HG03457 (cell line): ENCODE measurements around the gene BRF1.

Experiments used
- ATAC-seq: cut with Tn5 transposase; IDR thresholded peaks from one replicate; pipeline ENCODE4 v1.9.1; 2021; ENCODE audit warnings: moderate number of reproducible peaks; ENCODE audit not compliant: unreplicated experiment

BRF1 gene

GRCh38 chr14:105178868-105179140 is 122.0 kb downstream of the BRF1 start:
- ATAC-seq, result no peak

- ATAC-seq, result no peak
Observed at GRCh38 chr14:105178069-105178867, 122.5 kb downstream of the BRF1 start.

- ATAC-seq, result no peak
Observed at GRCh38 chr14:105177082-105177481, 123.7 kb downstream of the BRF1 start.

- no peak for ATAC-seq
Observed at GRCh38 chr14:105176513-105176912, 124.3 kb downstream of the BRF1 start.

GRCh38 chr14:105173901-105174894 is 126.6 kb downstream of the BRF1 start:
- no peak for ATAC-seq

DNA sequence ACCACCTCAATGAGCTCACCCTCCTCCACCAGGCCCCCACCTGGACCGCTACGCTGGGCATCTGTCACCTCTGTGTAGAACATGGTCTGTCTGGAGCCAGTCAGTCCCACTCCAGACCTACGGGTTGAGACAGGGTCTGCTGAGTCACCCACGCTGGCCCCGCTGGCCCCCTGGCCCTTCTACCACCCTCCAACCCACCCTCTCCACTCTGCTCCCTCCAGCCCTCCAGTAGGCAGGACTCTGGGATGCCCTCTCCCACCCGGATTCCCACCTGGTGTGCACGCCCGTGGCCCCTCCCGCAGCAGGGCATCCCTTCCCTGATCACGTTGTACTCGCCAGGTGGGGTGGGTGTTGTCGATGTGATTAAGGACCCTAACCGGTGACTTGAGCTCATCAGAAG is 127.7 kb downstream of the BRF1 start:
- ATAC-seq, result no peak

DNA sequence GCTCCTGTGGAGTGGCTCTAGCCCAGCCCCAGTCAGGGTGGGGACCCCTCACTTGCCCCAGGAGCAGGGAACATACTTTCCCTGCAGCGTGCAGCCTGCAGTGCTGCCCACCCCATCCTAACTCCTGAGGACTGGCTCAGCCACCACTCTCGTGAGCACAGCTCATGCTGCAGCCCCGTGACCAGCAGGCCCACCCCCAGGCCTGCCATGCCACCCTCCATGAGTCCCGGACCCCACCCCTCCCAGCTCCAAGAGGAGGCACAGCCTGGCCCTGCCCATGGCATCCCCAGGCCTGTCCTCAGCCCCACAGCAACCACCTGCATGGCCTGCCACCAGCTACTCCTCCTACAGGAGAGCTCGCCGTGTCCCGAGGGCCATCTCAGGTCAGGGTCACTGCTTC is 128.3 kb downstream of the BRF1 start:
- no peak for ATAC-seq

DNA sequence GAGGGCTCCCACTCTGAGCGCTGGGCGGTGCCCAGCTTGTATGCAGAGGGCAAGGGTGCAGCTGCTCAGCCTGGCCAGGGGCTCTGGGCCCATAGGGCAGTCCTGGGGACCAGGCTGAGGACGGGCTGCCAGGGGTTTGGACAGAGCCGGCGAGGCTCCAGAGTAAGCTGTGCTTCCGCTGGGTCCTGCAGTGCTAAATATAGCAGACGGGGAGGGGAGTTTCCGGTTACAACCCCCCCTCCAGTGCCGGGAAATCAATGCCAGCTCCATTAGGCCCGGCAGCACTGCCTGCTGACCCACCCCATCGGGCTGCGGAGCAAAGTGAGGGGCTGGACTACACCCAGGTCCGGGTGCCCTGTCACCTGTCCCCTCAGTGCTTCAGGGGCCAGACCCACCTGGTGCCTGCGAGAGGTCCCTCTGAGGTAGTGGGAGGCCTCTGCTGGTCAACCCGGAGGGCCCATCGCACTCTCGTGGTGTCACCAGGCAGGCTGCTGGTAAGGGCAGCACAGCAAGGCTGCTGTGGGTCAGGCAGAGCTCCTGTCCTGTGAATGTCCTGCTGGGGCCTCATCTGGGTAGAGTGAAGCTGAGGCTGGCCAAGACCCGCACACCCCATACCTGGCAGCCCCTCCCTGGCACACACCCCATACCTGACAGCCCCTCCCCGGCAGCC is 129.7 kb downstream of the BRF1 start:
- no peak for ATAC-seq

DNA sequence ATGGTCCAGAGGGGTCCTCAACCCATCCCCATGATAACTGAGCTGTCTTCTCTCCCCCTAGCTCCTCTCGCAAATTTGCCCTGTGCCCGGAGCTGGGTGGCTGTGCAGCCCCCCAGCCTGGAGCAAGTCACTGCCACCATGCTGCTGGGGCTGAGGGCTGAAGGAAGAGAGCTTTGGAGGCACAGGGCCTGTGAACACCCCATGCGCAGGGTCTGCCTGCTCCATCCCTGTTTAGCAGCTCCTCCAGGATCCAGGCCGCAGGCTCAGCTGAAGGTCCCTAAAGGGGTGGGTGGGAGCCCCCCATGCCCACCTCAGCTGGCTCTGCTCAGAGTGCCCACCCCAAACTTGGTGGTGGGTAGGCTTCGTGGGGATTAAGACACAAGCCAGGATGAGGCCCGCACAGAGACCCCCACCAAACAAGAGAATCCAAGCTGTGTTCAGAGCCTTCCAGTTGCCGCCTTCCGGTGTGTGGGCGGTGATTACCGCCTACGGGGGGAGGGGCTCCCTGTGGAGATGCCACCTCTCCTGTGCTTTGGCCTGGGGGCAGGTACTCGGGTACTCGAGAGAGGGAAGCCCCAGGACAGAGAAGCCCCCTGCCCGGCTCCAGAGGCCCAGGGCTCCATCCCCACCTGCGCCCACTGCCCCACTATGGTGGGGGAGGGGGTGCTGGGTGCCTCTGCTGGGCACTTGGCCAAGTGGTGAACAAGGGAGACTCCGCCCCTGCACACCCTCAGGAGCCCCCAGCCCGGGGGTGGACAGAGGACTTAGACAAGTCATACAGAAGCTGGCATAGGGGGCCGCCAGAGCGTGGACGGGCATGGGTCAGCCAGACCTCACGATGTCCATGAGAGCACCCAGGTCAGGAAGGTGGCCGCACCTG is 130.8 kb downstream of the BRF1 start:
- no peak for ATAC-seq

DNA sequence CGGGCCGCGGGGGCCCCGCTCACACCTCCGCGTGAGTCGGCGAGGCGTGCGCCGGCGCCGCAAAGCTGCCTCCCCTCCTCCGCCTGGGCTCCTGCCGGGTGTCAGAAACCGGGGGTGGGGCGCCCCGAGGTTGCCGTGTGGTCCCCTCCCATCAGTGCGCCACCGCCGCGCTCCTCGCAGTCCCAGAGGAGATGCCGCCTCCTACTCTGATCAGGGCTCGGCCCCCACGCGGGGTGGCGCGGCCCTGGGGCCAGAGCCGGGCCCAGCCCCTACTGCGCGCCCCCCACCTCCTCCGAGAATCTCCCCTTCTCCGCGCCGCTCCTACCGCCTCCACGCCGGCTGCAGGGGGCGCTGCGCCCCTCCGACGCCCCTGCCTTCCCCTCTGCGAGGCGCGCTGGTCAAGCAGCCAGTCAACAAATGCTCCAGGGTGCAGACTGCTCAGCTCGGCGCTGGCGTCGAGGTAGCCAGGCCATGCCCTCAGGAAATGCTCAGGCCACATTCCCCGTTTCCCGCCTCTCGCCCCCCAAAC is 131.8 kb downstream of the BRF1 start:
- ATAC-seq, result no peak

DNA sequence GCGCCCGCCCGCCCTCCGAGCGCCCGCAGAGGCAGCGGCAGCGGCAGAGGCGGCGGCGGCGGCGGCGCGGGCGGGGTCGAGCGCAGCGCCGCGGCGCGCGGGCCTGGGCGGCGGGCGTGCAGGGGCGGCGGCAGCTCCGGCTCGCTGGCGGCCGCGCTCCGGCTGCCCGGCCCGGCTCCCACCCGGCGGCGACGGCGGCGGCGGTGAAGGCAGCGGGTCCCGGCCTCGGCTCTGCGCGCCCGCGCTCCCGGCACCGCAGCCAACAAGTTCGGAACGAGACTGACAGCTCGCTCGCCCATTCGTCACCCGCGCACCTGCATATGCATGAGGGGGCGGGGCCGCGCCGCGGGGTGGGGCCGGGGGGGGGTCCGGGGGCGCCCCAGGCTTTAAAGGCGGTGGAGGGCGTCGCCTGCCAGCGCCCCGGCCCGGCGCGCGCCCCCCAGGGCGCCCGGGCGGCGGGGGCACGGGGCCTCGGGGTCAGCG is 132.3 kb downstream of the BRF1 start, which contains the start of gene JAG2:
JAG2 (minus strand) TSS at position 281 of the 483 bp plus-strand sequence. CDS start 356 bp downstream, outside the sequence.
- no peak for ATAC-seq

- no peak for ATAC-seq
Observed at GRCh38 chr14:105168093-105168420, 132.7 kb downstream of the BRF1 start.

DNA sequence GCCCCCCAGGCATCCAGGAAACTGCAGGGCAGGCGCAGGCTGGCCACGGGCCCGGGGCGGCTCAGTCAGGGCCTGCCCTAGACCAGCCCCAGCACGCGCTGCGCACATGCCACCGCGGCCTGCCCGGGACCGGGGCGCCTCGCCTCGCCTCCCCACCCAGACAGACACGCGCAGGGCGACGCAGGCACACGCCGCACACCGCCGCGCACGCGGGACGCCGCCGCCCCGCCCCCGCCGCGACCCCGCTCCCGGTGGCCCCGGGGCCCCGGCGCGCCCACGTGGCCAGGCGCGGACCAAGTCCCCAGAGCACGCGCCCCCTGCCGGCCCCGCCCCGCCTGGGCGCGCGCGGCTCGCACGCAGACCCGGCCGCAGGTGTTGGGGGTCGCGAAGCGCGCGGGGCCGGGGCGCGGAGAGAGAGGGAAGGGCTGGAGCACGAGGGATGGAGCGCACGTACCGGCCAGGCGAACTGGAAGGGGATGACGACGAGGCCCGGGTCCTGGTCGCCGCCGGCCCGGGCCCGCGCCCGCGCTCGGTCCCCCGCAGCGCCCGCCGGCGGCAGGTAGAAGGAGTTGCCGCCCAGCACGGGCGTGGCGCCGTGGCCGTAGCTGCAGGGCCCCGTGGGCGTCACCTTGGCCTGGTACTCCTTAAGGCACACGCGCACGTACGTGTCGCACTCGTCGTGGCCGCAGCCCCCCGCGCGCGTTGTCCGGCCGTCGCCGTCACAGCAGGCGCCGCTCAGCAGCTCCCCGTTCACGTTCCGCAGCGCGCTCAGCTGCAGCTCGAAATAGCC is 133.3 kb downstream of the BRF1 start:
- ATAC-seq, result no peak

DNA sequence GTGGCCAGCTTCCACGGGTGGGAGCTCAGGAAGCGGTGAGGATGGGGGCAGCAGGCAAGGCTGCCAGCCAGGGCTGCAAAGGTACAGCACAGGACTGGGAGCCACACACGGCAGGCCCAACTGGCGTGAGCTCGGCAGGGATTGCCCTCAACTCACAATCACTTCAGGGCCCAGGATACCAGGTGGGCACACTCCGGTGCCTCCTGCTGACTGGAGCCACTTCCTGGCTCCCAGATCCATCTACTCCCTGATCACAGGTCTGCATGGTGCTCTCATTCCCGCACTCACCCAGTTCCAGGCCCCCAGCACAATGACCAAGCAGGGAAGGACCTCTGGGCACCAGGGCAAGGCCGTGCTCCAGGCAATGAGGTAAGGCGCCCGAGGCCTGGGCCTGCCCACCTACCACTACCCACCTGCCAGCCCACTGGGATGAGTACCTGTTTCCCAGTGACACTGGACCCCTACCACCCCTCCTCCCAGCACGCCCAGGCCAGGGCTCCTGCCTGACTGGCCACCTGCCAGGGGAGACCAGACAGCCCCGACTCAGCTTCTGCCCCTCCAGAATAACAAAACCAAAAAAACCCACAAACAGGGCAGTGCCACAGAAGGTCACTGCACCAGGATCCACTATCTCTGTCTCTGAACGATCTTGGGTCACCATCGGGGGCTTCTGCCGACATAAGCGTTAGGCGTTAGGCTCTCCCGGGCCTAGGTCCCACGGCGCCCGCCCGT is 134.1 kb downstream of the BRF1 start:
- ATAC-seq, result no peak

DNA sequence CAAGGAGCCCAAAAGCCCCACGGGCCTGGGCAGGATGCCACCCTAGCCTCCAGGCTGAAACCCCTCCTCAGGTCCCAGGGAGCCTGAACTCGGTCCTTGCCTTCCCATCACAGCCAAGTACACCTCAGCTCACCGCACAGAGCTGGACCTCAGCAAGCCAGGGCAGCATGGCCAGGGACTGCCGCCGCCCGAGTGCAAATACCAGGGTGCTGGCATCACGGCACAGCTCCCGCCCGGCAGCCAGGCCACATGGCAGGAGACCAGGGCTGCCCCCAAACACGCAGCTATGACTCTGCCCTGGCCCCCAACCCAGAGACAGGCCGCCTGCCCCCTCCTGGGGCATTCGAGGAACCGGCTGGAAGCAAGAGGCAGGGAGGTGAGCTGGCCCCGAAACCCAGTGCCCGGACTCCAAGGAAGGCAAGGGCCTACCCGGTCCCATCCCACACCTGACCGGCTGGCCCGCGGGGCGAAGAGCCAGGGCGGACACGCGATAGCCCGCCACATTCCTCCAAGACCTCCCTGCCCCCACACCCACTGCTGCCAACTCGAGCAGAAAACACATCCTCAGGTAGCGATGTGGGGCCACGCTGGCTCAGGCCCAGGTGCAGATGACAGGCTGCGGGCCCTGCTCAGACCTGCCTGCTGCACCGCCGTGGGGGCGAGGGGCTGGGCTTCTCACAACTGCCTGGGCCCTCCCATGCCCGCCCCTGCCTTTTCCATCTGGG is 134.9 kb downstream of the BRF1 start:
- ATAC-seq, result no peak

- ATAC-seq, result no peak
Observed at GRCh38 chr14:105165134-105165704, 135.6 kb downstream of the BRF1 start.

- no peak for ATAC-seq
Observed at GRCh38 chr14:105163040-105163742, 137.6 kb downstream of the BRF1 start.
